Measurements from ENCODE around the gene BTBD7. TPM values are rescaled to one million over a fixed set of nuclear protein-coding genes. Genes with fewer than 3 reads are reported as not detected.
A peak's percentile ranks its signal among the peaks of the same experiment; 100 is the strongest.

BTBD7 gene
- total RNA-seq, 1 experiment from 2014 or later: 30.8 TPM

DNA sequence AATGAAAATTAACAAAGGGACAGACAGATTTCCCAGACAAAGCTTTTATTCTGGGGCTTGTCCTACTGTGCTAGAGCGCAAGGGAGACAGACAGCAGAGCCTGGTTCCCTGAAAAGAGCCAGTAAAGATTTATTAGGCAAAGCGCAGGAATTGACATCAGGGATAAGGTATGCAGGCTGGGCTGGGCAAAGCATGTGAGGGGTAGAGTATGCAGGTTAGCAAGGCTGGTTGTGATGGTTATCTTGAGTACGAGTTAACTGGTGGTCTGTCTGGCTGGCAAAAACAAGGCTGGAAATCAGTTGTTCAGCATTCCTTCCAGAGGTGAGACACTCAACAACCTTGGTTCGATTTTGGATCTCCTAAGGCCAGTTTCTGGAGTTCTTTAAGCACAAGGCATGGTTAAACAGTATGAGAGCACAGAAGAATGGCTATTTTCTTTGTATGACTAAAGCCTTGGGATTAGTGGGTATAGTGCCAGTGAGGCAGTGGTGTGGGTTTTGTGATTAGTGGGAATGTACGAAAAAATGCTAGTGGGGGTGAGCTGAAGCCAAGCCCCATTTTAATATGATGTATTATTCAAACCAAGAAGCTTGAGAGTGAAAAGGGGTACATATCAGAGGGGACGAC, 30.9 kb downstream of the BTBD7 start:
- H3K79me2 ChIP-seq (ENCODE audit: insufficient read depth, low read length): peaks cover 80% of the 10 kb centered on the region
- DNase-seq (ENCODE audit: low read depth, low spot score): peak; percentile 34
- peak overlapping the region in 1 of 2 experiments; percentile 21; a peak in 2 of 4 replicates for H3K4me3 ChIP-seq (replicated peaks in 1 of 2; ENCODE audit: low read depth in 1 of 2, low read length in 2 of 2)
- peak overlapping the region; percentile 44 for H3K9ac ChIP-seq (ENCODE audit: low read length)
- TF ChIP-seq FOSL1 (IDR thresholded peaks at IDR 0.05; ENCODE audit: low read depth) (peak; percentile 29; the same call in 1 of the 2 replicates), POLR2AphosphoS5 (IDR thresholded peaks at IDR 0.05; ENCODE audit: low read depth, low read length) (0 out of 2 replicates have a peak, but pooled peaks have one; percentile 14), CEBPB (IDR thresholded peaks at IDR 0.05; ENCODE audit: low read depth) (no peak), JUND (IDR thresholded peaks at IDR 0.05) (peak; percentile 28; the same call in 1 of the 2 replicates), SP1 (IDR thresholded peaks at IDR 0.05; ENCODE audit: low read depth) (peak; percentile 22; the same call in 1 of the 2 replicates)
- peak overlapping the region; percentile 66 for H3K4me2 ChIP-seq (ENCODE audit: low read length)
- POLR2A ChIA-PET: interaction anchor here (1.5 kb wide), 1 partner anchor 16 kb away, joined by 3 read pairs; no protein-coding TSS in a partner anchor
- H3K4me1 ChIP-seq (ENCODE audit: control insufficient read depth in 1 of 2, insufficient read depth in 2 of 2, low read length in 2 of 2): peaks cover 15 to 32% of the 10 kb centered on the region in 2 experiments
- no peaks in the 10 kb centered on the region for H4K20me1 ChIP-seq (ENCODE audit: insufficient read depth)
- no peaks in the 10 kb centered on the region for H3K36me3 ChIP-seq (ENCODE audit: control insufficient read depth in 1 of 2, insufficient read depth in 2 of 2, low read length in 2 of 2)
- no peaks in the 10 kb centered on the region for H3K27me3 ChIP-seq (ENCODE audit: insufficient read depth, low read length)
- H2AFZ ChIP-seq (ENCODE audit: low read depth, low read length, poor library complexity, severe bottlenecking): no peak overlapping the region
- RAD21 ChIA-PET (ENCODE audit: low non-redundant PET in 1 of 2, low total read pairs in 2 of 2, uncharacterized antibody in 2 of 2, unreplicated experiment in 2 of 2): no interaction called here
- peak overlapping the region; percentile 64 for H3K27ac ChIP-seq (ENCODE audit: low read depth, low read length)
- CTCF ChIA-PET: no interaction called here
- no peaks in the 10 kb centered on the region for H3K9me3 ChIP-seq (ENCODE audit: control insufficient read depth in 1 of 2, insufficient read depth in 1 of 2, low read depth in 1 of 2, low read length in 2 of 2)
- ATAC-seq: peak; percentile 87
- BruUV-seq (replicated peaks): no TSS peak
- H3K9me2 ChIP-seq (ENCODE audit: insufficient read depth): no peaks in the 10 kb centered on the region
- intact Hi-C loops (cut with micrococcal nuclease): no loop called here

DNA sequence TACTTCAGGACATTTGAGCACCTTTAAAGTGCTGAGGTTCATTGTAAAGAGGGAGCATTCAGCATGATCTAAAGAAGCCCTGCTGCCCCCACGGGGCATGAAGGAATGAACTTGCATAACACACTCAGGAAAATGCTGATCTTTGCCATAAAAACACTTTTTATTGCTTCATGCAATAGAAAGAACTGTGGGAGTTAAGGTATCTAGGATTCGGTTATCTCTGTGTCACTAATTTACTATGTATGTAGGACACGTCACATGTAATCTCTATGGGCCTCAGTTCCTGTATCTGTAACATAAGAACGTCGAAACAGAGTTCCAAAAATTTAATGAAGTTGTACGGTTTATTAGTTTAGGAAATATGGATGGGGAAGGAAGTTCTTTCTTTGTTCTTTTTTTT, 33.0 kb downstream of the BTBD7 start:
- Histone ChIP-seq H3K4me1 (ENCODE audit: control insufficient read depth in 1 of 2, insufficient read depth in 2 of 2, low read length in 2 of 2) (peaks cover 15 to 32% of the 10 kb centered on the region in 2 experiments), H3K4me2 (ENCODE audit: low read length) (no peak overlapping the region), H3K27me3 (ENCODE audit: insufficient read depth, low read length) (no peaks in the 10 kb centered on the region), H3K36me3 (ENCODE audit: control insufficient read depth in 1 of 2, insufficient read depth in 2 of 2, low read length in 2 of 2) (no peaks in the 10 kb centered on the region), H2AFZ (ENCODE audit: low read depth, low read length, poor library complexity, severe bottlenecking) (no peak overlapping the region), H3K4me3 (replicated peaks in 1 of 2; ENCODE audit: low read depth in 1 of 2, low read length in 2 of 2) (no peak overlapping the region), H3K79me2 (ENCODE audit: insufficient read depth, low read length) (peaks cover 69% of the 10 kb centered on the region), H3K9me3 (ENCODE audit: control insufficient read depth in 1 of 2, insufficient read depth in 1 of 2, low read depth in 1 of 2, low read length in 2 of 2) (no peaks in the 10 kb centered on the region), H3K9me2 (ENCODE audit: insufficient read depth) (no peaks in the 10 kb centered on the region), H4K20me1 (ENCODE audit: insufficient read depth) (no peaks in the 10 kb centered on the region), H3K9ac (ENCODE audit: low read length) (no peak overlapping the region), H3K27ac (ENCODE audit: low read depth, low read length) (no peak overlapping the region)
- BruUV-seq (replicated peaks): no TSS peak
- TF ChIP-seq, protein P1, sequence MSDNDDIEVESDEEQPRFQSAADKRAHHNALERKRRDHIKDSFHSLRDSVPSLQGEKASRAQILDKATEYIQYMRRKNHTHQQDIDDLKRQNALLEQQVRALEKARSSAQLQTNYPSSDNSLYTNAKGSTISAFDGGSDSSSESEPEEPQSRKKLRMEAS (IDR thresholded peaks at IDR 0.05): no peak
- TF ChIP-seq, protein P2, sequence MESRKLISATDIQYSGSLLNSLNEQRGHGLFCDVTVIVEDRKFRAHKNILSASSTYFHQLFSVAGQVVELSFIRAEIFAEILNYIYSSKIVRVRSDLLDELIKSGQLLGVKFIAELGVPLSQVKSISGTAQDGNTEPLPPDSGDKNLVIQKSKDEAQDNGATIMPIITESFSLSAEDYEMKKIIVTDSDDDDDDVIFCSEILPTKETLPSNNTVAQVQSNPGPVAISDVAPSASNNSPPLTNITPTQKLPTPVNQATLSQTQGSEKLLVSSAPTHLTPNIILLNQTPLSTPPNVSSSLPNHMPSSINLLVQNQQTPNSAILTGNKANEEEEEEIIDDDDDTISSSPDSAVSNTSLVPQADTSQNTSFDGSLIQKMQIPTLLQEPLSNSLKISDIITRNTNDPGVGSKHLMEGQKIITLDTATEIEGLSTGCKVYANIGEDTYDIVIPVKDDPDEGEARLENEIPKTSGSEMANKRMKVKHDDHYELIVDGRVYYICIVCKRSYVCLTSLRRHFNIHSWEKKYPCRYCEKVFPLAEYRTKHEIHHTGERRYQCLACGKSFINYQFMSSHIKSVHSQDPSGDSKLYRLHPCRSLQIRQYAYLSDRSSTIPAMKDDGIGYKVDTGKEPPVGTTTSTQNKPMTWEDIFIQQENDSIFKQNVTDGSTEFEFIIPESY (IDR thresholded peaks at IDR 0.05; ENCODE audit: extremely low read depth, insufficient replicate concordance, low read length): no peak
- no peak for TF ChIP-seq YY1 (IDR thresholded peaks at IDR 0.05; ENCODE audit: extremely low read depth, insufficient replicate concordance, low read depth, low read length)
- no peak for TF ChIP-seq SRF (IDR thresholded peaks at IDR 0.05; ENCODE audit: low read depth)
- CTCF ChIA-PET: no interaction called here
- RAD21 ChIA-PET (ENCODE audit: low non-redundant PET in 1 of 2, low total read pairs in 2 of 2, uncharacterized antibody in 2 of 2, unreplicated experiment in 2 of 2): no interaction called here
- POLR2A ChIA-PET: no interaction called here
- intact Hi-C loops (cut with micrococcal nuclease): no loop called here
- no peak for DNase-seq (ENCODE audit: low read depth, low spot score)
- no peak for ATAC-seq
